Limb (tissue), 2 donors: ENCODE data around the gene TESMIN.

Source experiments
- DNase-seq, 2 donors: peaks; one replicate each; pipeline ENCODE4 v3.0.0-alpha.2; 2016; ENCODE audit errors: extremely low spot score in 2 of 2

Gene TESMIN

GRCh38 chr11:68661014-68661413, 90.3 kb downstream of the TESMIN start:
- DNase-seq: no peak

GRCh38 chr11:68660066-68660810, 91.1 kb downstream of the TESMIN start:
- DNase-seq: no peak

DNA sequence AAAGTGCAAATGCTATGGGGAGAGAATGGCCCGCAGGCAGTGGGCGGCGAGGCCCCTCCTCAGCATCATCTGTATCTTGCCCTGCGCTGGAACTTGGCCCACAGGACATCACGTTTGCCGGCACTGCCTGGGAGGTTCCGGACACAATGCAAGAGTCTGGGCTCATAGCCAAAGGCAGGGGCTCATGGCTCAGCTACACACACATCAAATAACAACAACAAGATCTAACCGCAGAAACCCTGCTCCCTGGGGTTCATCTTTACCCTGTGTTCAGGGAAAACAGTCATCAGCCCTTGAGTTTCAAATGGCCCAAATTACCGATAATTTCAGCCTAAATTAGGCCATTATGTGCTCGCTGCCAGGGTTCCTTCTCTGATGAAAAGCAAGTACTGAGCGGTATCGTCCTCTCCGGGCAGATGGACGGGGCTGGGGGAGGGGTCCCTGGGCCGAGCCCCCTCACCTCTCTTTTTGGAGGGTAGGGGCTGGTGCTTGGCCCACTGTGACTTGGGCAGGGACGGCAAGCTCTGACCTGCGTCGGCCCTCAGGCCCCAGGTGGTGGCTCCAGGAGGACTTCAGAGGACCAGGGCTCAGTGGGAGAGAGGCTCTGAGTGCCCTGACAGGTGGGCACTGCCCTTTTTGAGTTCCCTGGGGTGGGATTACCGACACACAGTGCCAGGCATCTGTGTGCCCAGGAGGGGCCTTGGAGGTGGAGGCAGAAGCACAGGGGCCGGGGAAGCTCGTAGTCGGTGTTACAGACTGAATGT, 92.0 kb downstream of the TESMIN start:
- DNase-seq: peak; percentile 71 to 80

DNA sequence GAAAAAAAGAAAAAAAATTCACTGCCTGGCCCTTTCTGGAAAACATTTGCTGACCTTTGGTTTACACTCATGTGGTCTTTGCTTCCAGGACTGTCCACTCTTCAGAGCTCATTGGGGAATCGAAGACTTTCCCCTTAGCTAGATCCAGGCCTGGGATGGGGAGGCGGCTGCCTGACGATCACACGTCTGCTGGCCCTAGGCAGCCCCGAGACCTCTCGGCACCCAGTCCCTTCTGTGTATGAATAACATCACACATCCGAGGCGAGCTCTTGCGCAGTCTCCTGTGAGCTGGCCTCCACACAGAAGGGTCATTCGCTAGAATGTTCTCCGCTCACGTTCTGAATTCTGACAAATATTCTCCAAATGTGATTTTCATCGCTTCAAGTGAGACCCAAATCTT, 92.7 kb downstream of the TESMIN start:
- DNase-seq: no peak

DNA sequence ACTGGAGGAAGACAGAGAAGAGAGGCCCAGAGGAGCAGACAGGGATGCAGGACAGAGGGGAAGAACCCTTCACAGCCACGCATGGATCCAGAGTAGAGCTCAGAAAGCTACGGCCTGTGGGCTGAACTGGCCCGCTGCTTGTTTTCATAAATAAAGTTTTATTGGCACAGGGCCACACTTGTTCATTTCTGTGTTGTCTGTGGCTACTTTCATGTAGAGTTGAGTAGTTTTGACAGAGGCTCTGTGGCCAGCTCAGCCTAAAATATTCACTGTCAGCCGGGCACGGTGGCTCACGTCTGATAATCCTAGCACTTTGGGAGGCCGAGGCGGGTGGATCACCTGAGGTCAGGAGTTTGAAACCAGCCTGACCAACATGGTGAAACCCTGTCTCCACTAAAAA, 93.2 kb downstream of the TESMIN start:
- no peak for DNase-seq
